Dedifferentiated amniotic fluid mesenchymal stem cell (primary cell): ENCODE results near the gene ZFR2.

Experiments
- DNase-seq: peaks from one replicate; pipeline ENCODE4 v3.0.0-alpha.2; 2016; ENCODE audit errors: extremely low spot score

The ZFR2 gene

DNA sequence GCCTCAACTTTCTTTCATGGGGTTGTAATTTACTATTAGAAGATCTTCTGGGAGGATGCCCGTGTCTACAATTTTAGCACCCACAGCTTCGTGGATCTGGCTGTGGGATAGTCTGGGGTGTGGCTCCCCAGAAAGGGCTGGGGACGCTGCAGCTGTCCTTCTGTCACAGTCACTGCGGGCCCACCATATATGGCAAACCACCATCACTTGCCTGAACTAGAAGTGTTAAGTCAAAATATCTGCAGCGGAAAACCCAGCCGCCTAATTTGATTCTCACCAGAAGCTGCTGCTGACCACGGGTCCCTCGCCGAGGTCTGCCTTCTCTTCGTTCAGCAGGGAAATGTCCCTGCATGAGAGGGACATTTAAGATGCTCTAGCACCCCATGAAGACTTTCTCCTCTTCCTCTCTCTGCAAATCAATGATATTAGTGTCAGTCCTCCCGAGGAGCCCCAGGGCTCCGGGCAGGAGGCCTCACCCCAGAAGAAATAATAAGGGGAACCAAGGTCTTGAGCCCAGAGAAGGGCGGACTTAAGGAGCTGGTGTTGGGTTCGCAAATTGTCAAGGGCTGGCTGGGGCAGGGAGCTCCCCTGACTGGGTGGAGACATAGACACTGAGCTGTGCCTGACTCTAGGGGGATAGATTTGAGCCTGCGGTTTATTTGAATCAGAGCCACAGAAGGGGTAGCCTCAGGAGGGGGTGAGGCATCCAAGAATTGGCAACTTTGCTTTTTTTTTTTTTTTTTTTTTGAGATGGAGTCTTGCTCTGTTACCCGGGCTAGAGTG, 79.7 kb downstream of the ZFR2 start:
- no peak for DNase-seq

- DNase-seq, result no peak
These were observed 82.7 kb downstream of the ZFR2 start, which contains the start of gene MATK for GRCh38 chr19:3785938-3786824. Gene MATK (minus strand): TSS chr19:3786381. CDS start chr19:3785135, 1,246 bp downstream.

DNA sequence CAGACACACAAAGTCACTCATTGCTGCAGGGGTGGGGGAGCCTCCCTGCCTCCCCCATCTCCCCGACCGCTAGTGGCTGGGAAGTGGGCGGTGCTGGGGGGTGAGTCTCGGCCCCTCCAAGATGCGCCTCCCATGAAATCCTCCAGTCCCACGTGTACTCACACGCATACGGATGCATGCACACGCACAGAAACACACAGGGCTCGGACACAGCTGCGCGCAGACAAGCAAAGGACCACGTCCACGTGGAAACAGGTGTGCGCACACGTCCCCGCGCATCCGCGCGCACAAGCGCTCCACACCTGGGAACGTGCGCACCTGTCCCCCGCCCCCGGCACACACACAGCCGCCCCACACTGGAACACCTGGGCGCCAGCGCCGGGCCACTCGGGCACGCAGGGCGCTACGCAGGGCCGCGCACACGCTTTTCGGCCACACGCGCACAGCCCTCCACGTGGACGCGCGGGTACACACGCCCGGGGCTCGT, 83.3 kb downstream of the ZFR2 start:
- no peak for DNase-seq

DNA sequence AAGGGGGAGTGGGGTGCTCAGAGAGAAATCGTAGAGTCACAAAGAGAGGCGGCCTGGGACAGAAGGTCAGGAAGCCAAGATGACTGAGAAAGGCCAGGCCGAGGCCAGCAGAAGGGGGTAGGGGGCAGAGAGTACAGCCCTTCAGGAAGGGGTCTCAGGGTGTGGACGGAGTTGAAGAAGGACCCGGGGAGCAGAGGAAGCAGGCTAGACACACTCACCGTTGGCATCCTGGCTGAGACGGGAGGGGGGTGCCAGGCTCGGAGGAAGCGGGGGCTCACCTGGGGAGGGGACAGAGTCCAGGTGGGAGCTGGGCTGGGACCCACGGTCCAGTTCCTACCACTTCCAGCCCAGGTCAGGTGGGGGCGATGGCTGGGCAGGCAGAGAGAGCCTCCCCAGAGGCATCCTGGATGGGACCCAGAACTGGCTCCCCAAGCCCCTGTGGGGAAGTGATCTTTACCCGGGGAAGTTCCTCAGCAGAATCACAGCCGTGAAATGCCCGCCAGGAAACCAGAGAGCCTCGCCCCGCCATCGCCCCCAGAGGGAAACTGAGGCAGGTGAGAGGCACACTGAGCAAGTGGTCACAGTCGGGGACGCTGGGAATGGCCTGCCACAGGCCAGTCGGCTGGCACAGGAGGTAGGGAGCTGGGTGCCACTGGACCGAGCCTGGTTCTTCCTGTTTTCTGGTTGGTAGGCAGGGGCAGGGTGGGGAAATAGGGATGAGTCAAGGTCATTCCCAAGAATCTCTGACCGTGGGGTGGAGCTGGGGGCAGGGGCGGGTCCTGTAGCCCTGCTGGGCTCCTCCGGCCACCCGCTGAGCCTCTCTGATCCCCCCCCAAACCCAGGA, 84.0 kb downstream of the ZFR2 start:
- no peak for DNase-seq

DNA sequence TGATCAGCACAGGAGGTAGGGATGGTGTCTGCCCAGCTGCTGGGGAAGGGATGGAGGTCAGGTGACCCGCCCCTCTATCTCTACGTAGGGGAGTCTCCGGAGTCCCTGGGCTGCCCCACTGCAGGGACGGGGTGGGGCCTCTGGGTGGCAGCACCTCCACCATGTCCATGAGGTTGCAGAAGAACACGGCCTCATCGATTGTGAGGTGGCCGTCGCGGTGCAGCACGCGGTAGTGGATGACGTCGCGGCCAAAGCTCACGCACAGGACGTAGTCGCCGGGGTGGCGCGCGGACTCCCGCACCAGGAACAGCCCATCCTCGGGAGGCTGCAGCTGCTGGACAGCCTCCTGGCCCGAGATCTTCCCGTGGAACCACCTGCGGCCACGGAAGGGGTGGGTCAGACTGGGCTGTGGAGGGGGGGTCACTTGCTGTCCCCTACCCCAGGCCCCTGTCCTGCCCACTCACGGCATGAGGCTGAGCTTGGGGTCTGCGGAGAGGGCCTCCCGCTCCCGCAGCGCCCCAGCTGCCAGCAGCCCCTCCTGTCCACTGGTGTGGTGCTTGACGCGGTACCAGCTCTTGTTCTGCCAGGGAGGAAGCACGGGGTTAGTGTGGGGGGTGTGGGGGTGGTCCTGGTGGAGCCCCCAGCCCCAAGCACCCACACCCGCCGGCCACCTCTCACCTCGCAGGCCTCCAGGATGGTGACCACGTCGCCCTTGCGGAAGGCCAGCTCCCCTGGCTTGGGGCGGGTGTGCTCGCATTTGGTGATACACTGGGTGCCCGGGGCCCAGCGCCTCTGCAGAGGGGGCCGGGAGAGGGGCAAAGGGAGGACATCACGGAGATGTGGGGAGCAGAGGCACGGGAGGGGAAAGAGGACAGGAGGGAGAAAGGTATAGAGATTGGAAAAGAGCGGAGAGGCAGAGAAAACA, 84.9 kb downstream of the ZFR2 start:
- no peak for DNase-seq

DNA sequence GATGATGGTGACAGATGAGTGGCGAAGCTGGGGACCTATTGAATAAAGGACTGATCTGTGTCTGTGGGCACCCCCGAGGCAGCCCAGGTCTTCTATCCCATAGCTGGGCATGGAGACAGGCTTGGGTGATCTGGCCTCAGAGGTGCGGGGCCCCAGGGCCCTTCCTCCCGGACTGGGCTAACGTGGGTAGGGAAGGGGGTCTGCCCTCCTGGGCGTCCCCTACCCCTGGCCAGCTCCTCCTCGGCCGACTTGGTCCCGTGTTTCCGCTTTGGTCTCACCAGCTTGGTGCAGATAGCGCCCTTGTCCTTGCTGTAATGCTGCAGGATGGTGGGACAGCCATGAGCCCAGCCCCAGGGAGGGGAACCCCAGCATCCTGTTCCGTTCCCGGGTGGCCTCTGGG, 85.9 kb downstream of the ZFR2 start:
- no peak for DNase-seq

GRCh38 chr19:3782330-3782729, 86.5 kb downstream of the ZFR2 start:
- DNase-seq, result no peak

DNA sequence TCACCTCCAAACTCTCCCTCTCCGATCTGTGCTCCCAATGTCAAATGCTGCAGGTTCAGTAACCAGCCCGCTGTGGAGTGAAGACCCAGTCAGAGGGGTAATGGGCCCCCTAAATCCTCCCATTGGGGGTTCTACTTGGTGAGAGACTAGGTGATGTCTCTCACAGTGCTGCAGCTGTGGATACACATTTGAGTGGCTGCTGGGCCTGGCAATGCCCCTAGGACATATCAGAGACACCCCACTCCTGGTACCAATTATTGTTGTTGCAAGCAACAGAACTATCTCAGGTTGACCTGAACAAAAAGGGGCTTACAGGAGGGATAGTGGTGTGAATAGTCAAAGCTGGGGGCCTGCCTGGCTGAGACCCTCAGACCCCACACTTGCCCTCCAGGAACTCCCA, 87.2 kb downstream of the ZFR2 start:
- no peak for DNase-seq

- no peak for DNase-seq
These were observed 88.0 kb downstream of the ZFR2 start for GRCh38 chr19:3780786-3781304.

GRCh38 chr19:3778899-3779723, 89.7 kb downstream of the ZFR2 start:
- no peak for DNase-seq

- no peak for DNase-seq
These were observed 90.6 kb downstream of the ZFR2 start for GRCh38 chr19:3778104-3778867.

DNA sequence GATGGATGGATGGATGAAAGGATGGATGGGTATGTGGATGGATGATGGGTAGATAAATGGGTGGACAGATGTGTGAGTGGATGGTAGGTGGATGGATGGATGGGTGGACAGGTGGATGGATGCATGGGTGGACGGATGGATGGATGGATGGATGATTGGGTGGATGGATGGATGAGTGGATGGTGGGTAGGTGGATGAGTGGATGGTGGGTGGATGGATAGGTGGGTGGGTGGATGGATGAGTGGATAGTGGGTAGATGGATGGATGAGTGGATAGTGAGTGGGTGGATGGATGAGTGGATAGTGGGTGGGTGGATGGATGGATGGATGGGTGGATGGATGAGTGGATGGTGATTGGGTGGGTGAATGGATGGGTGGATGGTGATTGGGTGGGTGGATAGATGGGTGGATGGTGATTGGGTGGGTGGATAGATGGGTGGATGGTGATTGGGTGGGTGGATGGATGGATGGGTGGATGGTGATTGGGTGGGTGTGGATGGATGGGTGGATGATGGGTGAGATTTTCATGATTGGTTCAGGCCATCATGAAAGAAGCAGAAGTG, 92.3 kb downstream of the ZFR2 start:
- DNase-seq, result no peak

DNA sequence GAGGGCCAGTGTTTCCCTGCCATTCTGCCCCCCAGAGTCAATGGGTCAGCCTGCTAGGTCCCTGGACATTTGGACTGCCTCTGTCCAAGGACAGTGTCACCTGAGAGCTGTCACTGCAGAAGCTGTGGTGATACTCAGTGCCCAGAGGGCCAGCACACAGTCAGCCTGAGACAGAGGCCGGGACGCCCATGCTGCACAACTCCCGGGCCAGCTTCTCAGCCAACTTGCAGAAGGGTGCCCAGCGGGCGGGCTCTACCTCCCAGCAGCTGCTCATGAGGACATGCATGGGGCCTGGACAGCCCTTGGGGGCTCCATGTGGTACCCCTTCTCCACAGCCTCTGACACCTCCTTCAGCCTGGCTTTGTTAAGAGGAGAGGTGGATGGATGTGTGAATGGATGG, 93.0 kb downstream of the ZFR2 start:
- no peak for DNase-seq

GRCh38 chr19:3775374-3775711, 93.5 kb downstream of the ZFR2 start:
- no peak for DNase-seq

GRCh38 chr19:3774621-3775373, 94.0 kb downstream of the ZFR2 start:
- no peak for DNase-seq

DNA sequence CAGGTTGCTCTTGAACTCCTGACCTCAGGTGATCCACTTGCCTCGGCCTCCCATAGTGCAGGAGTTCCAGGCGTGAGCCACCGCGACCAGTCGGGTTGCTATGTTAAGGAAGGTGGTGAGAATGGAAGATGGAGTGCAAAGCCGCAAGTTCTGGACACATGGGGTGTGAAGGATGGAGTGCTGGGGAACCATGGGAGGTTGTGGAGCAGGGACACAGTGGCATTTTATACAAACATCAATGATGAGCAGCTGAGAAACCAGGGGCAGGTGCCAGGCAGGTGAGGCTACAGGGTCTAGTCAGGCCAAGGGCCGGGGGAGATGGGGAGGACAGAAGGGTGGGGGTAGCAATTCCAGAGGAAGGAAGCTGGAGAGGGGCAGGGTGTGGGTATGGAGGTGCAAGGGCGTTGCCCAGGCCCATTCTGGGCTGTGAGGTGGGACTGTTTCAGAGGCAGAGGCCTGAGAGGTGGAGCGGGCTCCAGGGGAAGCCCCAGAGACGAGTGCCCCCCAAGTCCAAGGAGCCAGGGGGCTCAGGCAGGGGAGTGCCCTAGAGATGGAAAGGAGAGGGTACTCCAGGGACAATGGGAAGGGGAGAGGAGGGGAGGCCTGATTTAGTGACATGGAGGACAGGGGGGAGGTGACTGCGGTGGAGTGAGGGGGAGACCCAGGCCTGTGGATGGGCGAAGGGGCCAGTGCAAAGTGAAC, 94.9 kb downstream of the ZFR2 start:
- DNase-seq, result no peak

DNA sequence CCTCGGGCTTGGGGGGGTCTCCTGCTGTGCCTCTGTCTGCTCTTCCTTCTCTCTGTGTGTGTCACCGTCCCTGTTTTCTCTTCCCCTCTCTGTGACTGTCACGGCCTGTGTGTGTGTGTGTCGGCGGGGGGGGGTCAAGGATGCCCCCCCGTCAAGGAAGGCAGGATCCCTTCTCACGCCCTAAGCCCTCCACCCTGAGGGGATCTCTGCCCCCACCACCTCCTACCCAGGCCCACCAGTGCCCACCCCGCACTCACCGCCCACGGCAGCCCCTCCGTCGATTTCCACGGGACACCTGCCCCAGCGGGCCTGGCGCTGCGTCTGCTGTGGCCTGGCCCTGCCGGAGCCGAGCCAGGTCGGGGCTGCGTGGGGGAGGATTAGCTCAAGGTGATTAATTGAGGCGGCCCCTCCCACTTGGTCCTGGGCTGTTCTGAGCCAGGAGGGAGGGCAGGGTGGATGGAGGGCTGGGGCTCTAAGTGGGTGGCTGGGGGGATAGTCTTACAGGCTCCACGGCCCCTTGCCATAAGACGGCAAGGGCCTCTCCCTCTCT, 96.9 kb downstream of the ZFR2 start, which contains the start of gene RAX2:
TSS of gene RAX2 (minus strand) at position 323 of the 550 bp plus-strand sequence. CDS start 486 bp downstream, outside the sequence.
- DNase-seq, result no peak
